Kidney epithelial cell (primary cell): Measurements from ENCODE around the gene IFFO2. TPM values are rescaled to one million over a fixed set of nuclear protein-coding genes. Genes with fewer than 3 reads are reported as not detected.

Experiments
- DNase-seq: peaks from one replicate; pipeline ENCODE4 v3.0.0-alpha.2; 2010; ENCODE audit warnings: low read depth
- H3K27me3 ChIP-seq: 2 replicates; pipeline ENCODE4 v1.6.0; 2011; ENCODE audit warnings: low read length; ENCODE audit not compliant: control insufficient read depth, insufficient read depth
- H3K36me3 ChIP-seq: 2 replicates; pipeline ENCODE4 v1.5.1; 2011; ENCODE audit warnings: low read length; ENCODE audit not compliant: control insufficient read depth, insufficient read depth
- H3K4me3 ChIP-seq: 2 replicates; pipeline ENCODE4 v1.5.1; 2011; ENCODE audit warnings: low read depth, mild to moderate bottlenecking, control low read depth, low read length
- CTCF ChIP-seq: IDR thresholded peaks from 2 replicates; pipeline ENCODE4 v1.5.1; 2011; ENCODE audit warnings: mild to moderate bottlenecking, moderate library complexity, low read length, control low read depth, inconsistent platforms; ENCODE audit not compliant: insufficient read depth, poor library complexity, severe bottlenecking
- total RNA-seq: library from RNA; depleted of rRNA; stranded (reverse); fragments of >200 nt; gene quantifications from 2 replicates; pipeline ENCODE4 v1.2.3, GENCODE V29; 2015

Gene IFFO2
- total RNA-seq, 1 donor from 2014 or later: 25.3 TPM

- Histone ChIP-seq H3K27me3 (no peaks in the 10 kb centered on the region), H3K36me3 (no peaks in the 10 kb centered on the region), H3K4me3 (no peak overlapping the region)
- TF ChIP-seq CTCF: no peak
- no peak for DNase-seq
Measured at GRCh38 chr1:18936471-18936813, 20.0 kb downstream of the IFFO2 start.

GRCh38 chr1:18934205-18935000 is 22.1 kb downstream of the IFFO2 start:
- no peak for TF ChIP-seq CTCF
- DNase-seq: no peak
- Histone ChIP-seq H3K27me3 (no peaks in the 10 kb centered on the region), H3K4me3 (no peak overlapping the region), H3K36me3 (no peaks in the 10 kb centered on the region)

- no peak for DNase-seq
- Histone ChIP-seq H3K4me3 (no peak overlapping the region), H3K36me3 (no peaks in the 10 kb centered on the region), H3K27me3 (no peaks in the 10 kb centered on the region)
- no peak for TF ChIP-seq CTCF
Measured at GRCh38 chr1:18932879-18933278, 23.6 kb downstream of the IFFO2 start.

GRCh38 chr1:18932387-18932786 is 24.1 kb downstream of the IFFO2 start:
- TF ChIP-seq CTCF: no peak
- Histone ChIP-seq H3K4me3 (no peak overlapping the region), H3K27me3 (no peaks in the 10 kb centered on the region), H3K36me3 (no peaks in the 10 kb centered on the region)
- DNase-seq: no peak

GRCh38 chr1:18931730-18932129 is 24.7 kb downstream of the IFFO2 start:
- Histone ChIP-seq H3K27me3 (no peaks in the 10 kb centered on the region), H3K36me3 (no peaks in the 10 kb centered on the region), H3K4me3 (no peak overlapping the region)
- TF ChIP-seq CTCF: no peak
- no peak for DNase-seq

- H3K27me3 ChIP-seq: no peaks in the 10 kb centered on the region
- no peak for TF ChIP-seq CTCF
- H3K36me3 ChIP-seq: no peaks in the 10 kb centered on the region
- DNase-seq: no peak
- H3K4me3 ChIP-seq: no peak overlapping the region
Measured at GRCh38 chr1:18929686-18930085, 26.8 kb downstream of the IFFO2 start.
